ENCODE data around the gene RAB8B. TPM values are rescaled to one million over a fixed set of nuclear protein-coding genes. Genes with fewer than 3 reads are reported as not detected.

Gene RAB8B
- total and polyA plus RNA-seq, 2 of the 13 experiments (the other 11 are each of a cell fraction or from before 2014, with no cell fraction given) = 6.8 to 14.2 TPM

DNA sequence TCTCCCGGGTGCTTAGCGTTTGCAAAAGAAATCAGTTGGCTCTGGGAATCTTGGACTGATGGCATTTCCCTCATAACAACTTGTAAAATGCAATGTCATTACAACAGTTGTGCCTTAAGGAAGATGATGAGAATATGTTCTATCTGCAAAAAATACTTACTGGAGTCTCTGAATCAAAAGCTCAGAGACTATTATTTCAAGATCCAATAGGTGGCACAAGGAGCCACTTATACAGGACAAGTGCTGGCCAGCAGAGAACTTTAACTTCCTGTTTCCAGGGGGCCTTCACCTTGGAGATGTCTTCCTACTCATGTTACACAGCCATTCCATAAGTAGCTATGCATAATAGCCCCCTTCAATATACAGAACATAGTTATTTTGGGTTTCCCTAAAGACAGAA is 23.2 kb upstream of the RAB8B start:
- in situ Hi-C loops (cut with HindIII; ENCODE audit: extremely low pct_ligation_motif_present, low pct_unique_long_range_greater_than_20kb) = loop anchor here (25.0 kb wide), 1 partner anchor 246 kb away; no protein-coding TSS in a partner anchor
- Histone ChIP-seq H3K27me3 (ENCODE audit: control insufficient read depth in 1 of 2, insufficient read depth in 2 of 2, low read length in 2 of 2) (peaks cover 0 to 6% of the 10 kb centered on the region in 2 experiments; a peak in 1 of 5 replicates), H3K4me2 (ENCODE audit: low read depth, low read length) (no peak overlapping the region), H4K20me1 (ENCODE audit: insufficient read depth, low read length) (no peaks in the 10 kb centered on the region), H3K9ac (ENCODE audit: insufficient read depth, low read depth, low read length) (no peak overlapping the region), H3K36me3 (replicated peaks in 1 of 2; ENCODE audit: control insufficient read depth in 1 of 2, insufficient read depth in 2 of 2, low read length in 2 of 2) (no peaks in the 10 kb centered on the region), H3K27ac (ENCODE audit: extremely low read length, insufficient read depth, low read length) (no peak overlapping the region), H3K9me3 (ENCODE audit: low read length) (no peaks in the 10 kb centered on the region), H3K4me1 (ENCODE audit: insufficient read depth, low read length) (peaks cover 14% of the 10 kb centered on the region), H3K4me3 (replicated peaks in 1 of 3; ENCODE audit: insufficient read depth in 1 of 3, low read depth in 2 of 3, low read length in 3 of 3) (no peak overlapping the region), H2AFZ (ENCODE audit: low read length) (no peak overlapping the region), H3K79me2 (ENCODE audit: insufficient read depth, low read length) (no peaks in the 10 kb centered on the region)
- DNase-seq (ENCODE audit: low spot score) (no peak), ATAC-seq (no peak), FAIRE-seq (no peak)
- intact Hi-C loops (cut with micrococcal nuclease; ENCODE audit: unreplicated experiment) = no loop called here
- POLR2A ChIA-PET = interaction anchor here (1.2 kb wide), 1 partner anchor 9 kb away, joined by 5 read pairs; the partner anchor contains the start of gene RPS27L
- BruUV-seq (replicated peaks) = no TSS peak
- TF ChIP-seq HNF4G (IDR thresholded peaks at IDR 0.05; ENCODE audit: borderline replicate concordance, low read depth, low read length) (no peak), HNF4G (CRISPR knock-in tag; IDR thresholded peaks at IDR 0.05; ENCODE audit: borderline replicate concordance, low read depth) (no peak), KAT8 (CRISPR knock-in tag; IDR thresholded peaks at IDR 0.05) (no peak), STAG1 (CRISPR knock-in tag; IDR thresholded peaks at IDR 0.05) (0 out of 2 replicates have a peak, but pooled peaks have one; percentile 2)
- TF ChIP-seq, protein P1, sequence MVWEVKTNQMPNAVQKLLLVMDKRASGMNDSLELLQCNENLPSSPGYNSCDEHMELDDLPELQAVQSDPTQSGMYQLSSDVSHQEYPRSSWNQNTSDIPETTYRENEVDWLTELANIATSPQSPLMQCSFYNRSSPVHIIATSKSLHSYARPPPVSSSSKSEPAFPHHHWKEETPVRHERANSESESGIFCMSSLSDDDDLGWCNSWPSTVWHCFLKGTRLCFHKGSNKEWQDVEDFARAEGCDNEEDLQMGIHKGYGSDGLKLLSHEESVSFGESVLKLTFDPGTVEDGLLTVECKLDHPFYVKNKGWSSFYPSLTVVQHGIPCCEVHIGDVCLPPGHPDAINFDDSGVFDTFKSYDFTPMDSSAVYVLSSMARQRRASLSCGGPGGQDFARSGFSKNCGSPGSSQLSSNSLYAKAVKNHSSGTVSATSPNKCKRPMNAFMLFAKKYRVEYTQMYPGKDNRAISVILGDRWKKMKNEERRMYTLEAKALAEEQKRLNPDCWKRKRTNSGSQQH (CRISPR knock-in tag; IDR thresholded peaks at IDR 0.05; ENCODE audit: low read depth) = no peak
- CTCF ChIA-PET (ENCODE audit: low intra/inter-chr PET ratio, low total read pairs) = no interaction called here
- WGBS (ENCODE audit: low lambda C conversion rate) = 76% methylated on average over 2 of the region's 2 CpGs

DNA sequence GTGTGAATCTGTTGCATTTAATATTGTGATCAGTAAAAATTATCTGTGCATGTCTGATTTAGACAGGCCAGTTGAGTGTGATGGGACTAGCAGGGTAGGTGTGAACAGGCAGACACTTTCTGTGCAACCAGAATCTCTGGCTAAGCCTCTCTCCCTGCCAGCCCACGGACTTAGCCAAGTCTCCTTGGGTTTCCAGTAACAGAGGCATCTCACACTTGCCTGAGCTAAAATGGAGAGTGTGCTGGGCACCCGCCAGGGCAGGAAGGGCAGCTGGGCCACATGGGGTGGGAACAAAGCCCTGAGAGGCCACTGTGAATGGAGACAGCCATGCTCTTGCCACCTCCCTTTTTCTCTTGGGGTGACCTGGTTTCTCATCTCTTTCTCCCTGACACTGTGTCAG is 19.6 kb upstream of the RAB8B start:
- no peak overlapping the region for H3K27ac ChIP-seq (ENCODE audit: extremely low read length, insufficient read depth, low read length)
- ChIA-PET POLR2A (no interaction called here), CTCF (ENCODE audit: low intra/inter-chr PET ratio, low total read pairs) (no interaction called here)
- intact Hi-C loops (cut with micrococcal nuclease; ENCODE audit: unreplicated experiment) (no loop called here), in situ Hi-C loops (cut with HindIII; ENCODE audit: extremely low pct_ligation_motif_present, low pct_unique_long_range_greater_than_20kb) (loop anchor here (25.0 kb wide), 1 partner anchor 243 kb away; no protein-coding TSS in a partner anchor)
- no peak overlapping the region for H3K4me3 ChIP-seq (replicated peaks in 1 of 3; ENCODE audit: insufficient read depth in 1 of 3, low read depth in 2 of 3, low read length in 3 of 3)
- BruUV-seq (replicated peaks) = no TSS peak
- no peaks in the 10 kb centered on the region for H3K79me2 ChIP-seq (ENCODE audit: insufficient read depth, low read length)
- peaks cover 0 to 6% of the 10 kb centered on the region in 2 experiments; a peak in 2 of 5 replicates for H3K27me3 ChIP-seq (ENCODE audit: control insufficient read depth in 1 of 2, insufficient read depth in 2 of 2, low read length in 2 of 2)
- H3K4me1 ChIP-seq (ENCODE audit: insufficient read depth, low read length) = peaks cover 13% of the 10 kb centered on the region
- H3K4me2 ChIP-seq (ENCODE audit: low read depth, low read length) = no peak overlapping the region
- no peaks in the 10 kb centered on the region for H3K9me3 ChIP-seq (ENCODE audit: low read length)
- no peak for TF ChIP-seq ZNF552 (CRISPR knock-in tag; IDR thresholded peaks at IDR 0.05; ENCODE audit: borderline replicate concordance)
- no peak for TF ChIP-seq ZNF776 (CRISPR knock-in tag; IDR thresholded peaks at IDR 0.05)
- TF ChIP-seq MIER2 (CRISPR knock-in tag; IDR thresholded peaks at IDR 0.05) = no peak
- TF ChIP-seq HMGA1 (CRISPR knock-in tag; conservative IDR thresholded peaks at IDR 0.05) = no peak
- TF ChIP-seq ZNF256 (CRISPR knock-in tag; conservative IDR thresholded peaks at IDR 0.05) = no peak
- no peak for ATAC-seq
- FAIRE-seq = no peak
- WGBS (ENCODE audit: low lambda C conversion rate) = no CpG with 5 or more reads among the region's 2 CpGs
- no peaks in the 10 kb centered on the region for H4K20me1 ChIP-seq (ENCODE audit: insufficient read depth, low read length)
- no peak overlapping the region for H3K9ac ChIP-seq (ENCODE audit: insufficient read depth, low read depth, low read length)
- DNase-seq (ENCODE audit: low spot score) = no peak
- no peaks in the 10 kb centered on the region for H3K36me3 ChIP-seq (replicated peaks in 1 of 2; ENCODE audit: control insufficient read depth in 1 of 2, insufficient read depth in 2 of 2, low read length in 2 of 2)
- no peak overlapping the region for H2AFZ ChIP-seq (ENCODE audit: low read length)

Measured in HepG2 (cell line).